ENCODE measurements around the gene POP5. TPM values are rescaled to one million over a fixed set of nuclear protein-coding genes. Genes with fewer than 3 reads are reported as not detected.

The POP5 gene
- total and polyA plus RNA-seq, 2 experiments from 2014 or later, result 52.4 to 140 TPM

- H3K79me2 ChIP-seq (replicated peaks; ENCODE audit: insufficient read depth), result peaks cover 9% of the 10 kb centered on the region
- Mint-ChIP-seq H3K27ac (peak overlapping the region; percentile 99), H3K4me1 (peaks cover 8% of the 10 kb centered on the region; the same call in 2 of the 3 replicates), H3K9me3 (no peaks in the 10 kb centered on the region), H3K27me3 (ENCODE audit: insufficient read depth, low read depth, poor library complexity) (peaks cover 6% of the 10 kb centered on the region), H3K36me3 (ENCODE audit: low read depth) (no peaks in the 10 kb centered on the region; the same call in 2 of the 3 replicates), H3K4me3 (peak overlapping the region; percentile 98)
- ATAC-seq (peak; percentile 45), DNase-seq (ENCODE audit: low spot score) (peak; percentile 65)
- H3K4me2 ChIP-seq, result peak overlapping the region; percentile 79
- no peaks in the 10 kb centered on the region for H3K36me3 ChIP-seq (ENCODE audit: insufficient read depth)
- H2AFZ ChIP-seq, result peak overlapping the region; percentile 9; the same call in 1 of the 2 replicates
- H4K20me1 ChIP-seq (replicated peaks; ENCODE audit: insufficient read depth), result 0 out of 2 replicates have a peak, but pooled peaks cover 4% of the 10 kb centered on the region
- peak overlapping the region; percentile 85 for H3K4me3 ChIP-seq
- H3K27ac ChIP-seq (ENCODE audit: low read depth), result peak overlapping the region; percentile 92
- no peaks in the 10 kb centered on the region for H3F3A ChIP-seq (replicated peaks; ENCODE audit: low read depth)
- H3K4me1 ChIP-seq (ENCODE audit: insufficient read depth), result peaks cover 8% of the 10 kb centered on the region; the same call in 1 of the 2 replicates
- no peaks in the 10 kb centered on the region for H3K27me3 ChIP-seq (ENCODE audit: insufficient read depth)
- H3K9me2 ChIP-seq (ENCODE audit: insufficient read depth), result no peaks in the 10 kb centered on the region
- TF ChIP-seq NANOG (IDR thresholded peaks at IDR 0.05; ENCODE audit: borderline replicate concordance) (no peak), ZNF462 (CRISPR knock-in tag; IDR thresholded peaks at IDR 0.05) (no peak), EZH2 (IDR thresholded peaks at IDR 0.05; ENCODE audit: low read depth, unreplicated experiment) (no peak), ZNF114 (CRISPR knock-in tag; IDR thresholded peaks at IDR 0.05) (no peak), JUNB (IDR thresholded peaks at IDR 0.05; ENCODE audit: unreplicated experiment) (no peak), EZH2phosphoT487 (IDR thresholded peaks at IDR 0.05; ENCODE audit: unreplicated experiment) (no peak), CTCF (conservative IDR thresholded peaks at IDR 0.05; ENCODE audit: low read depth in 2 of 2) (no peak), CREB1 (CRISPR knock-in tag; IDR thresholded peaks at IDR 0.05; ENCODE audit: low read depth) (no peak), STAT1 (IDR thresholded peaks at IDR 0.05; ENCODE audit: unreplicated experiment) (no peak), ZNF331 (CRISPR knock-in tag; IDR thresholded peaks at IDR 0.05; ENCODE audit: low read depth) (no peak), REST (IDR thresholded peaks at IDR 0.05; ENCODE audit: unreplicated experiment) (no peak), ETS1 (IDR thresholded peaks at IDR 0.05) (no peak), POLR2AphosphoS5 (IDR thresholded peaks at IDR 0.05; ENCODE audit: low read depth) (no peak)
Observed at GRCh38 chr12:120529641-120530417, 51.4 kb downstream of the POP5 start.
